GM21825 (cell line): ENCODE data around the gene CORIN.

ENCODE experiments used
- ATAC-seq: cut with Tn5 transposase; IDR thresholded peaks from one replicate; pipeline ENCODE4 v1.9.1; 2021; ENCODE audit warnings: mild to moderate bottlenecking, moderate library complexity; ENCODE audit not compliant: unreplicated experiment

CORIN gene

GRCh38 chr4:47646372-47646771 is 191.5 kb downstream of the CORIN start:
- ATAC-seq, result no peak

GRCh38 chr4:47643845-47644244 is 194.0 kb downstream of the CORIN start:
- no peak for ATAC-seq

- no peak for ATAC-seq
Measured at GRCh38 chr4:47642985-47643760, 194.7 kb downstream of the CORIN start.

DNA sequence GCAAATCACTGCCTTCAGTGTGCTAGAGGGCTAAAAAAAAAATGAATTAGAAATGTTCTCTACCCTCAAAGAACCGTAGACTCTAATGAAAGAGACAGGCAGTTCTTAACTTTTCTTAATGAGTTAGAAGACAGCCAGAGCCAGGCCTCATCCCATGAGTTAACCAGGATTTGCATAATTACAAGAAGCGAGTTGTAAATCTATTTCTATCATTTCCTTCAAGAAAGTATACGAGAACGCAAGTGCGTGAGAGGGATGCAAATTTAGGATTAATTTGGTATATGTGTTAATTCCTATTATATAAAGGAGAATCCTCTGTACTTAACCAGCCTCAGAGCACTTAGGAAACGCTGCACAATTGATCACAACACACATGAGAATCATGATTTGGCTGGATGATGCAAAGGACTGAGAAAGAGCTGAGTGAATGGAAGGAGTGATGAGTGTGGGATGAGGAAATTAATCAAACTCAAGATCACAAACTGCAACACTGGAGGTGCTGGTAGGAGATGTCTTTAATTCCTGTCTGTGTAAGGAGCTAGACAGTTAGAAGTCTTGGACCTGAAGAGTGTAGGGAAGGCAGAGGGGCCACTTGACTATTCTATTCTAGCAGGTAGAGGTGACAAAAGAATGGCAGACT is 195.6 kb downstream of the CORIN start:
- no peak for ATAC-seq

DNA sequence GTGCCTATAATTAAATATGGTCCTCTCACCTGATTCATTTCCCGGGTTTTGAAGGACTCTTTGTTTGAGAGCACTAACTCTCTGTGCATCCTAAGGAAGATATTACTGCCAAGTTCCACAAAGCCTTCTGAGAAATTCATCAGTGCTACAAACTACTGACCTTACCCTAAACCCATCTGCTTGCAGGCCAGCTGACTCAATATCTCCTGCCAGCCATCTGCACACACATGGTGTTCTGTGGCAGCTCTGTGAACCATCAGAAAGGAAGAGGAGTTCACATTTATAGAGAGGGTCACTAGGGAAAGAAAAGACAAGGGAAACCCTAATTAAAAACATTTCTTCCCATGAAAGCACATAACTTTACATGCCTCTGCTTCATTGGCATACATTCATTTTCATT is 196.1 kb downstream of the CORIN start:
- ATAC-seq, result no peak

- ATAC-seq, result no peak
Measured at GRCh38 chr4:47640911-47641310, 197.0 kb downstream of the CORIN start.

- ATAC-seq, result no peak
Measured at GRCh38 chr4:47639531-47639930, 198.3 kb downstream of the CORIN start.

- no peak for ATAC-seq
Measured at GRCh38 chr4:47631161-47631560, 206.7 kb downstream of the CORIN start.

GRCh38 chr4:47624031-47624441 is 213.8 kb downstream of the CORIN start:
- no peak for ATAC-seq

DNA sequence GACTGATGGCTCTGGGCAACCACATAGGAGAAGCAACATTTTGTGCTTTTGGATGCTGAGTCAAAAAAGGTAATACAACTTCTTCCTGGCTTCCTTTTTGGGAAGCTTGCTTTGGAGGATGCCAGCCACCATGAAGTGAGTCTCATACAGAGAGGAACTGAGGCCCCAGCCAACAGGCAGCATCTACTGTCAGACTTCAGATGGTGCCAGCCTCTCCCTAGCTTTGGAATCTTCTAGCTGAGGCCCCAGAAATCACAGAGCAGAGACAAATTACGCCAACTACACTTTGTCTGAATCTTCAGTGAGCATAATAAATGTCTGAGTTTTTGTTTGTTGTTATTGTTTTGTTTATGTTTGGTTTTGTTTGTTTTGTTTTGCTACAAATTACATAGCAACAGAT is 216.7 kb downstream of the CORIN start:
- no peak for ATAC-seq

DNA sequence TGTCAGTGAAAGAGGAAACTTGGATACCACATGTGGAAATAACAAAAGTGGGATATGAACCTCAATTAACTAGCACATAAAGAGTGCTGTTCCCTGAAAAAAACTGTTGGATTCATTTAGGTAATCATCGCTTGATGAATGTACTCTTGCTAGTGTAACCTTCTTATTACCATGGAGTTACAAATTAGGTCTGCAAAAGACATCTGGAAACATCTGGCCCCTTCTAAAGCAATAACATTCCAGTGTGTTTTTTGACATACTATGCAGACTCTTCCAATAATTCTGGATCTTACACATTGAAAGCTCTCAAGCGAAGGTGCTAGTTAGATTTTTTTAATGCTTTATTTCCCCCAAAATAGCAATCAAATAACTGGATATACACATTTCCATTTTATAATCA is 218.2 kb downstream of the CORIN start:
- ATAC-seq, result no peak

- ATAC-seq, result peak; percentile 49
Measured at GRCh38 chr4:47617607-47618006, 220.3 kb downstream of the CORIN start.

- ATAC-seq, result no peak
Measured at GRCh38 chr4:47615385-47615784, 222.5 kb downstream of the CORIN start.

DNA sequence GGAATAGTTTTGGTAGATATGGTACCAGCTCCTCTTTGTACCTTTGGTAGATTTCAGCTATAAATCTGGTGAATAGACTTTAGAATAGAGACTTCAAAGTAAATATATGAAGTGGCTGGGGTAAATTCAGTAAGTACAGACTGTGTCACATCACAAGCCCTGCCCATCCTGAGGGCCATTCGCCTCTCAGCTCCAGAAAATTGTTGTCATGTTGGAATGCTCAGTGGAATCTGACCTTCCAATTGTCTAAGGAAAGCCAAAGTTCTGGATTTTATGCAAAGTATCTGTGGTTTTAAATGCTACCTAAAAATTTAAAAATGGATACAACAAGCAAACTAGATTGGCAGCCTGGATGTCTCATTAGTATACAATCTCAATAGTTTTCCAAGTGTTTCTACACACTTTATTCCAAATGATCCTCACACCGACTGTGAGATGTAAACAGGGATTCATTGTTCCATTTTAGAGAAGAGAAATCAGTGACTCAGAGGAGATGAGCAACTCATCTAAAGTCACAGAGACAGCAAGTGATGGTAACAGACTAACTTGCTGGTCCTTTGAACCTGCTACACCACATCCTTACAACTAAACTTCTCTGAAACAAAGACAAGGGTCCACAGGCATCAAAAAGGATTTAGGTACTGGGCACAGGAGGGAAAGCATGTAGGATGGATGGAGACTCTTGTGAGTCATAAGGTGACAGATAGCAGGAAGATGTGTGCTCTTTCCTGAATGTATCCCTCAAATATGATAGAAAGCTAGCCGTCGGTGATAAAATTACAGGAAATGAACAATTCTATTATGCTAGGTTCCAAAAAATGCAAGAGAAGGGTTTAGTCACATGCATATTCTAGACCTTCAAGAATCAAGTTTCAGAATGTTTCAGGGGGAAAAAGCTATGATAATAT is 225.5 kb downstream of the CORIN start:
- no peak for ATAC-seq

GRCh38 chr4:47606482-47606881 is 231.4 kb downstream of the CORIN start:
- no peak for ATAC-seq

DNA sequence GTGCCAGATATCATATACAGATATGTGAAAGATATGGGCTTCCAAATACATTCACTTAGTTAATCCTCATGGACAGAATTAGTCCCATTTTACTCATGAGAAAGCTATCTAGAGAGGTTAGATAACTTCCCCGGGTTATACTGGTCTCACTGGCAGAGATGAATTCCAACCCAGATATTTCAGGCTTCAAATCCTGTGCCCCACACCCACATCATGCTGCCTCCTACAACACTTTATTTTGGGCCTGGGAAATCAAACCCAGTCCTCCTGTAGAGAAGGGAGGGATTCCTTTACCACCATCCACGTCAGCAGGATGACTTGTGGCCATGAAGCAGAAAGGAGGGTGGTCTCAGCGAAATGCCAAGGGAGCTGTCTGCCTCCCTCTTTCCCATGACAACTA is 239.0 kb downstream of the CORIN start:
- no peak for ATAC-seq

- ATAC-seq, result no peak
Measured at GRCh38 chr4:47598320-47598719, 239.5 kb downstream of the CORIN start.

DNA sequence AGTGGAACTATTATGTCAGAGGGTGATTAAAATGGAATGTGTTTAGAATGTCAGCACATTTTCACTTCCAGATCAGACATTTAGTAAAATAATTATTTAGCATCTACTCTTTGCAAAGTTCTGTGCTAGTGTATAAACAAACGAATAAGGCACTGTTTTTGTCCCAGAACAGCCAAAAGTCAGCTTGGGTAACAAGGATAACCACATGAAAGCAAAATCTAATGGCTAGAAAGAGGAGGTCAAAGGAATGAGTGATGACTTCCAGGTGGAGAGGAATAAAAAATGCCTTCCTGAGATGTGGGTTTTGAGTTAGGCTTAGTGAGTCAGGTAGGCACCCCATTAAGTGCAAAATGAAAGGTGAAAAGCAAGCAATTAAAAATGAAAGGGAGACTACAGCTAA is 240.2 kb downstream of the CORIN start:
- no peak for ATAC-seq

DNA sequence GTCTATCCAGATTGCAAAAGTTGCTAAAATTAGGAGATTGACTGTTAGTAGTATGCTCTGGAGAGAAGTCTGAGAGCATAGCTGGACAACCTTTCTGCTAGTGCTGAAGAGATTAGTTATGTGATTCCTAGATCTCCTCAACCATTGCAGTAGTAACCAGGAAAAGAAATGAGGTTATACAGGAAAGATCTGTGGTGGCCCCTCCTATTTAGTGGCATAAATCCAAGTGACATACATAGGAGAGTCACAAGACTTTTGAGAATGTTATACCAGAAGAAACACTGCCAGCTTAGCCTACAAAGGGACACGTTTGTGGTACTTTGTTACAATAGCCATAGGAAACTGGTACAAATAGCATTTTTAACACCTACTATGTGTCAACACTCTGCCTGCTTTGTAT is 247.5 kb downstream of the CORIN start:
- no peak for ATAC-seq

GRCh38 chr4:47579235-47579634 is 258.6 kb downstream of the CORIN start:
- no peak for ATAC-seq

- no peak for ATAC-seq
Measured at GRCh38 chr4:47577779-47578553, 259.9 kb downstream of the CORIN start.
